OCI-LY7 (cell line): Measurements from ENCODE around the gene FAF2. TPM values are rescaled to one million over a fixed set of nuclear protein-coding genes. Genes with fewer than 3 reads are reported as not detected.
A peak's percentile ranks its signal among the peaks of the same experiment; 100 is the strongest.

Experiments
- BruUV-seq: library from RNA; stranded (reverse); fragments of 400-500 nt; replicated peaks from 2 replicates; lab custom pipeline; 2021; lab: Mats Ljungman, UMichigan
- CTCF ChIA-PET: fragments of 300-600 bp; sonication (Branson Sonifier 250); formaldehyde crosslinking; loops from one replicate; lab custom pipeline; 2022; ENCODE audit warnings: antibody characterized with exemption; ENCODE audit not compliant: unreplicated experiment; lab: Charles Lee
- POLR2A ChIA-PET: fragments of 300-600 bp; sonication (Branson Sonifier 250); formaldehyde crosslinking; loops from one replicate; lab custom pipeline; 2022; ENCODE audit warnings: antibody characterized with exemption; lab: Charles Lee
- DNase-seq: peaks from one replicate; pipeline ENCODE4 v3.0.0-alpha.2; 2015; ENCODE audit warnings: low spot score
- H2AFZ ChIP-seq: fragments of 200-600 bp; sonication (generic), shearing (Covaris generic); 2 replicates; pipeline ENCODE4 v1.6.1; 2014; ENCODE audit warnings: mild to moderate bottlenecking, antibody characterized with exemption, low read length, moderate library complexity
- H3K27ac ChIP-seq: fragments of 200-600 bp; sonication (generic); 2 replicates; pipeline ENCODE4 v1.5.1; 2014; ENCODE audit warnings: mixed run types, low read depth, mild to moderate bottlenecking, moderate library complexity, low read length, inconsistent platforms; ENCODE audit not compliant: poor library complexity, severe bottlenecking
- H3K36me3 ChIP-seq: fragments of 200-600 bp; sonication (generic); 2 replicates; pipeline ENCODE4 v1.6.1; 2014; ENCODE audit warnings: mild to moderate bottlenecking, antibody characterized with exemption, low read length, moderate library complexity, mixed read lengths; ENCODE audit not compliant: insufficient read depth
- H3K4me1 ChIP-seq: fragments of 200-600 bp; sonication (generic); 2 replicates; pipeline ENCODE4 v1.5.1; 2014; ENCODE audit warnings: mild to moderate bottlenecking, low read length; ENCODE audit not compliant: insufficient read depth, poor library complexity, severe bottlenecking
- H3K4me2 ChIP-seq: fragments of 200-600 bp; sonication (generic); 2 replicates; pipeline ENCODE4 v1.6.1; 2014; ENCODE audit warnings: mild to moderate bottlenecking, low read length
- H3K4me3 ChIP-seq: fragments of 200-600 bp; sonication (generic); 2 replicates; pipeline ENCODE4 v1.5.1; 2014; ENCODE audit warnings: mild to moderate bottlenecking, low read depth, low read length; ENCODE audit not compliant: poor library complexity, severe bottlenecking
- H3K79me2 ChIP-seq: fragments of 200-600 bp; sonication (generic); 2 replicates; pipeline ENCODE4 v1.6.1; 2016; ENCODE audit warnings: low read depth, mild to moderate bottlenecking, low read length, moderate library complexity, mixed read lengths; ENCODE audit not compliant: insufficient read depth
- H3K9me2 ChIP-seq: fragments of 200-600 bp; sonication (generic); 2 replicates; pipeline ENCODE4 v1.6.1; 2016; ENCODE audit warnings: mild to moderate bottlenecking, low read length, mixed read lengths; ENCODE audit not compliant: insufficient read depth
- H3K9me3 ChIP-seq: fragments of 200-600 bp; sonication (generic); 2 replicates; pipeline ENCODE4 v1.6.1; 2014; ENCODE audit warnings: mild to moderate bottlenecking, mixed run types, low read length, mixed read lengths
- H4K20me1 ChIP-seq: fragments of 200-600 bp; sonication (generic); 2 replicates; pipeline ENCODE4 v1.6.1; 2014; ENCODE audit warnings: mild to moderate bottlenecking, antibody characterized with exemption, low read length, moderate library complexity, mixed read lengths; ENCODE audit not compliant: insufficient read depth
- EZH2phosphoT487 ChIP-seq: fragments of 200-600 bp; sonication (generic); IDR thresholded peaks from 2 replicates; pipeline ENCODE4 v1.6.1; 2018; ENCODE audit warnings: low read depth, borderline replicate concordance, mild to moderate bottlenecking, mixed run types, antibody characterized with exemption, low read length, moderate library complexity, mixed read lengths
- intact Hi-C: fragments of 100-400 bp; cut with micrococcal nuclease; formaldehyde crosslinking; loops from one replicate; pipeline ENCODE4 v1.10.0; 2022; ENCODE audit not compliant: unreplicated experiment
- total RNA-seq, 2 experiments: library from RNA; depleted of rRNA in 1 of 2; stranded (reverse); fragments of >200 nt in 1 of 2; shearing (Covaris generic) in 1 of 2; gene quantifications; 2 replicates each; pipeline ENCODE4 v1.2.3, GENCODE V29; 2014 to 2022
- TF ChIP-seq, protein P1 (sequence below): fragments of 200-600 bp; sonication (generic); conservative IDR thresholded peaks from 2 replicates; pipeline ENCODE4 v1.5.1; 2014; ENCODE audit warnings: mild to moderate bottlenecking, antibody characterized with exemption, low read length, moderate library complexity, mixed read lengths

The FAF2 gene
- total RNA-seq, 2 experiments from 2014 or later = 36.9 to 49.7 TPM

DNA sequence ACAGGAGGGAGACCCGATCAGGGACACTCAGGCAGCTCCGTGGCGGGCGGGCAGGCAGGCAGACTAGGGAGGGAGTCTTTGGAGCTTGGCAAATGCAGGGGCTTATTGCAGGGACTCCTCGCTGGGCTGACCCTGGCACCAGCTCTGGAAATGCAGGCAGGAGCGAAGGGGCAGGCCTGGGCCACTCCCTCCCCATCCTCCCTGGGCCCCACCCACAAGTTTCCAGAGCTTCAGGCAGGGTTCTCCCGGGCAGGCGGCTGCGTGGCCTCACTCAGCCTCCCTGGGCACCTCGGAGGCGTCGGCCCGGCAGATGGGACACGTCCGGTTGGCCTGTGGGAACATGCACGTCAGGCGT lies 80.6 kb downstream of the FAF2 start:
- 0 out of 2 replicates have a peak, but pooled peaks cover 7% of the 10 kb centered on the region for H4K20me1 ChIP-seq
- H2AFZ ChIP-seq = no peak overlapping the region
- POLR2A ChIA-PET = interaction anchor here (0.5 to 2.6 kb wide), 6 partner anchors 9 to 823 kb away, joined by 3 to 24 read pairs (median 3); partner anchors contain the start of genes LMAN2 and RNF44
- H3K79me2 ChIP-seq = peaks cover 30% of the 10 kb centered on the region
- H3K36me3 ChIP-seq = peaks cover 75% of the 10 kb centered on the region
- CTCF ChIA-PET = interaction anchor here (0.6 to 1.2 kb wide), 4 partner anchors 80 to 112 kb away, joined by 3 to 6 read pairs (median 6); partner anchors contain the start of genes CLTB and FAF2
- no peaks in the 10 kb centered on the region for H3K9me3 ChIP-seq
- intact Hi-C loops = loop anchor here (1.0 to 2.0 kb wide), 2 partner anchors 15 to 80 kb away; partner anchors contain the start of gene FAF2
- H3K4me2 ChIP-seq = peak overlapping the region; percentile 96
- peak overlapping the region; percentile 65 for H3K4me3 ChIP-seq
- TF ChIP-seq, protein P1, sequence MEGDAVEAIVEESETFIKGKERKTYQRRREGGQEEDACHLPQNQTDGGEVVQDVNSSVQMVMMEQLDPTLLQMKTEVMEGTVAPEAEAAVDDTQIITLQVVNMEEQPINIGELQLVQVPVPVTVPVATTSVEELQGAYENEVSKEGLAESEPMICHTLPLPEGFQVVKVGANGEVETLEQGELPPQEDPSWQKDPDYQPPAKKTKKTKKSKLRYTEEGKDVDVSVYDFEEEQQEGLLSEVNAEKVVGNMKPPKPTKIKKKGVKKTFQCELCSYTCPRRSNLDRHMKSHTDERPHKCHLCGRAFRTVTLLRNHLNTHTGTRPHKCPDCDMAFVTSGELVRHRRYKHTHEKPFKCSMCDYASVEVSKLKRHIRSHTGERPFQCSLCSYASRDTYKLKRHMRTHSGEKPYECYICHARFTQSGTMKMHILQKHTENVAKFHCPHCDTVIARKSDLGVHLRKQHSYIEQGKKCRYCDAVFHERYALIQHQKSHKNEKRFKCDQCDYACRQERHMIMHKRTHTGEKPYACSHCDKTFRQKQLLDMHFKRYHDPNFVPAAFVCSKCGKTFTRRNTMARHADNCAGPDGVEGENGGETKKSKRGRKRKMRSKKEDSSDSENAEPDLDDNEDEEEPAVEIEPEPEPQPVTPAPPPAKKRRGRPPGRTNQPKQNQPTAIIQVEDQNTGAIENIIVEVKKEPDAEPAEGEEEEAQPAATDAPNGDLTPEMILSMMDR = no peak
- TF ChIP-seq EZH2phosphoT487 = no peak
- no peak for DNase-seq
- H3K27ac ChIP-seq = peak overlapping the region; percentile 99
- H3K4me1 ChIP-seq = peaks cover 78% of the 10 kb centered on the region
- no TSS peak for BruUV-seq
- no peaks in the 10 kb centered on the region for H3K9me2 ChIP-seq

GRCh38 chr5:176529116-176529740 lies 81.0 kb downstream of the FAF2 start:
- no peak for TF ChIP-seq EZH2phosphoT487
- TF ChIP-seq, protein P1 = no peak
- H3K36me3 ChIP-seq = peaks cover 77% of the 10 kb centered on the region
- peak overlapping the region; percentile 99 for H3K27ac ChIP-seq
- 0 out of 2 replicates have a peak, but pooled peaks cover 7% of the 10 kb centered on the region for H4K20me1 ChIP-seq
- DNase-seq = peak; percentile 96
- H3K4me1 ChIP-seq = peaks cover 78% of the 10 kb centered on the region
- POLR2A ChIA-PET = interaction anchor here (0.8 to 2.6 kb wide), 5 partner anchors 9 to 453 kb away, joined by 3 to 24 read pairs (median 3); partner anchors contain the start of genes FAF2 and RNF44
- H3K9me3 ChIP-seq = no peaks in the 10 kb centered on the region
- H3K4me3 ChIP-seq = peak overlapping the region; percentile 65
- intact Hi-C loops = loop anchor here (1.0 to 2.0 kb wide), 2 partner anchors 14 to 80 kb away; partner anchors contain the start of gene FAF2
- H3K4me2 ChIP-seq = peak overlapping the region; percentile 96
- CTCF ChIA-PET = interaction anchor here (0.7 to 1.2 kb wide), 2 partner anchors 82 to 113 kb away, joined by 3 to 6 read pairs; partner anchors contain the start of genes CLTB and FAF2
- BruUV-seq = no TSS peak
- no peak overlapping the region for H2AFZ ChIP-seq
- no peaks in the 10 kb centered on the region for H3K9me2 ChIP-seq
- peaks cover 35% of the 10 kb centered on the region for H3K79me2 ChIP-seq
